Transverse colon (tissue), 4 donors: Measurements from ENCODE around the gene EFCAB8. TPM values are rescaled to one million over a fixed set of nuclear protein-coding genes. Genes with fewer than 3 reads are reported as not detected.

Experiments used
- DNase-seq: peaks from one replicate; pipeline ENCODE4 v3.0.0-alpha.2; 2019
- H3K27ac ChIP-seq, 4 donors: fragments of 200-600 bp; sonication (generic); 2 replicates each; pipeline ENCODE4 v1.5.1; 2016 to 2018; ENCODE audit warnings: inconsistent platforms in 4 of 4
- H3K27me3 ChIP-seq: fragments of 200-600 bp; sonication (generic); 2 replicates; pipeline ENCODE4 v1.5.1; 2017; ENCODE audit warnings: inconsistent platforms
- H3K36me3 ChIP-seq, 4 donors: fragments of 200-600 bp; sonication (generic); 2 replicates each; pipeline ENCODE4 v1.5.1; 2017 to 2019; ENCODE audit warnings: inconsistent platforms in 4 of 4
- H3K4me1 ChIP-seq, 4 donors: fragments of 200-600 bp; sonication (generic); 2 replicates each; pipeline ENCODE4 v1.5.1; 2017 to 2020; ENCODE audit warnings: inconsistent platforms in 4 of 4
- H3K4me3 ChIP-seq, 4 donors: fragments of 200-600 bp; sonication (generic); 1 replicate in 1 of 4; 2 replicates in 3 of 4; pipeline versions ENCODE4 v1.5.1 to v1.6.1; 2017 to 2019; ENCODE audit warnings: inconsistent platforms in 4 of 4
- H3K9me3 ChIP-seq, 2 donors: fragments of 200-600 bp; sonication (generic); 2 replicates each; pipeline ENCODE4 v1.5.1; 2017 to 2019; ENCODE audit warnings: inconsistent platforms in 2 of 2
- CTCF ChIP-seq, 5 experiments: fragments of 200-600 bp in 3 of 5; fragments of 450-650 bp in 2 of 5; sonication (generic) in 3 of 5; IDR thresholded peaks; 1 replicate in 2 of 5; 2 replicates in 3 of 5; pipeline ENCODE4 v1.5.1; 2016 to 2017; ENCODE audit warnings: antibody characterized with exemption in 5 of 5, inconsistent platforms in 3 of 5, mild to moderate bottlenecking in 2 of 5, moderate library complexity in 1 of 5
- EP300 ChIP-seq: sonication (generic); formaldehyde crosslinking; IDR thresholded peaks from one replicate; pipeline ENCODE4 v1.6.1; 2017; ENCODE audit warnings: antibody characterized with exemption, low read depth
- POLR2A ChIP-seq: fragments of 450-650 bp; IDR thresholded peaks from one replicate; pipeline ENCODE4 v1.6.1; 2016; ENCODE audit warnings: antibody characterized with exemption, mild to moderate bottlenecking, moderate library complexity
- POLR2AphosphoS5 ChIP-seq, 3 donors: sonication (generic); formaldehyde crosslinking; IDR thresholded peaks; one replicate each; pipeline ENCODE4 v1.6.1; 2016; ENCODE audit warnings: antibody characterized with exemption in 3 of 3
- WGBS, 2 donors: methylation state at CpG; one replicate each; pipeline ENCODE4 v1.1.5; 2018; ENCODE audit warnings: low coverage in 1 of 2; 5-methylcytosine and 5-hydroxymethylcytosine counted together
- in situ Hi-C, 4 donors: fragments of 200-750 bp; cut with MboI; loops; one replicate each; pipeline versions ENCODE4 v1.15.0 to v1.15.1; 2017; ENCODE audit warnings: low sequenced_read_pairs in 3 of 4, low pct_ligation_motif_present in 1 of 4, low pct_unique_long_range_greater_than_20kb in 1 of 4
- intact Hi-C: fragments of 100-400 bp; cut with DNase I; formaldehyde crosslinking; loops from one replicate; pipeline ENCODE4 v1.15.1; 2023; ENCODE audit warnings: low total_unique reads
- total RNA-seq, 4 donors: library from RNA; depleted of rRNA; stranded (reverse); fragments of >200 nt; gene quantifications; one replicate each; pipeline ENCODE4 v1.1.0, GENCODE V29; 2016

The EFCAB8 gene
- total RNA-seq, 4 donors from 2014 or later, result 0.14 TPM; not detected in 3

GRCh38 chr20:32871627-32872160, 13.0 kb downstream of the EFCAB8 start:
- WGBS, 2 donors, result 77 to 79% methylated on average over 4 of the region's 4 CpGs
- DNase-seq, result no peak
- intact Hi-C loops, result no loop called here
- Histone ChIP-seq H3K4me1 (no peaks in the 10 kb centered on the region), H3K27me3 (no peaks in the 10 kb centered on the region), H3K9me3 (no peaks in the 10 kb centered on the region), H3K36me3 (no peaks in the 10 kb centered on the region), H3K4me3 (no peak overlapping the region), H3K27ac (no peak overlapping the region)
- TF ChIP-seq EP300 (no peak), CTCF (IDR thresholded peaks at IDR 0.05) (no peak), POLR2A (no peak)
- in situ Hi-C loops, result no loop called here

- in situ Hi-C loops (no loop called here), intact Hi-C loops (no loop called here)
- H3K9me3 ChIP-seq, result no peaks in the 10 kb centered on the region
- no peak for TF ChIP-seq CTCF (IDR thresholded peaks at IDR 0.05)
- TF ChIP-seq EP300, result no peak
- DNase-seq, result no peak
- WGBS, 2 donors, result 70% methylated on average over 6 of the region's 6 CpGs; no CpG with 5 or more reads in 1 of the 2 donors
- no peak overlapping the region for H3K27ac ChIP-seq
- no peaks in the 10 kb centered on the region for H3K4me1 ChIP-seq
- H3K36me3 ChIP-seq, result no peaks in the 10 kb centered on the region
- no peak overlapping the region for H3K4me3 ChIP-seq
- H3K27me3 ChIP-seq, result no peaks in the 10 kb centered on the region
Measured at GRCh38 chr20:32872266-32872665, 13.5 kb downstream of the EFCAB8 start.

DNA sequence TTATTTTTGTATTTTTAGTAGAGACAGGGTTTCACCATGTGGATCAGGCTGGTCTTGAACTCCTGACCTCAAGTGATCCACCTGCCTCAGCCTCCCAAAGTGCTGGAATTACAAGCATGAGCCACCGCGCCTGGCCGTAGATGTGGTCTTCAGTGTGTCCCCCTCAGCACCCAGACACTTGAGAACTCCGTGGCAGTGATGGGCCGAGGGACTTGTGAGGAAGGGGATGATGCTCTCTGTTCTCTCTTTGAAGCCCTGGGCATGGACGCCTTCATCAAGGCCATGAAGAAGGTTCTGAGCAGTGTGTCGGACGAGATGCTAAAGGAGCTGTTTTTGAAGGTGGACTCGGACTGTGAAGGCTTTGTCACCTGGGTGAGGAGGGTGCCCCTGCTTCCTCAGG, 16.9 kb downstream of the EFCAB8 start:
- TF ChIP-seq CTCF (IDR thresholded peaks at IDR 0.05) (no peak), POLR2A (no peak), POLR2AphosphoS5 (IDR thresholded peaks at IDR 0.05) (no peak), EP300 (no peak)
- no peak for DNase-seq
- Histone ChIP-seq H3K36me3 (no peaks in the 10 kb centered on the region), H3K4me3 (no peak overlapping the region), H3K27ac (no peak overlapping the region), H3K4me1 (no peaks in the 10 kb centered on the region), H3K27me3 (no peaks in the 10 kb centered on the region), H3K9me3 (no peaks in the 10 kb centered on the region)
- intact Hi-C loops (no loop called here), in situ Hi-C loops (no loop called here)
- WGBS, 2 donors, result 92 to 95% methylated on average over 4 to 9 of the region's 9 CpGs

GRCh38 chr20:32877507-32877906, 18.8 kb downstream of the EFCAB8 start:
- H3K4me3 ChIP-seq, result no peak overlapping the region
- H3K27ac ChIP-seq, result peak overlapping the region in 1 of 4 donors; percentile 41
- intact Hi-C loops (no loop called here), in situ Hi-C loops (no loop called here)
- H3K27me3 ChIP-seq, result no peaks in the 10 kb centered on the region
- no peaks in the 10 kb centered on the region for H3K4me1 ChIP-seq
- no peak for DNase-seq
- WGBS, 2 donors, result 74 to 100% methylated on average over 1 to 5 of the region's 5 CpGs
- TF ChIP-seq POLR2A, result no peak
- no peaks in the 10 kb centered on the region for H3K36me3 ChIP-seq
- H3K9me3 ChIP-seq, result no peaks in the 10 kb centered on the region

DNA sequence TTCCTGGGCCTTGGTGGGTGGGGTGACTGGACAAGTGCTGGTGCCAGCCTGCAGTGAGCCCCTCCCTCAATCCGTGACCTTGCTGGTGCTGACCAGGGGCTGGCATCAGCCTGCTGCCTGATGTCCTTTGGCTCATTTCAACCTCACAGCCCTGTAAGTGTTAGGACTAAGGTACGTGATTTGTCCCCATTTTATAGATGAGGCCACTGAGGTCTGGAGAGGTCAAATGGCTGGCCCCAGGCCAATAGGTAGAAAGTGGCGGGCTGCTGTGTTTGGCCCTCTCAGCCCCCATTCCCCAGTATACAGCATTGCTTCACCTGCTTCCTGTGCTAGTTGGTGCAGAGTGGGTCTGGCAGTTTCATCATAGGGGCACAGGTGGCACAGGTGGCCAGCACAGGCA, 20.1 kb downstream of the EFCAB8 start:
- H3K9me3 ChIP-seq, result no peaks in the 10 kb centered on the region
- in situ Hi-C loops, result no loop called here
- no peak for DNase-seq
- intact Hi-C loops, result no loop called here
- H3K4me1 ChIP-seq, result no peaks in the 10 kb centered on the region
- no peak overlapping the region for H3K4me3 ChIP-seq
- WGBS, 2 donors, result 97% methylated on average over 3 of the region's 3 CpGs; no CpG with 5 or more reads in 1 of the 2 donors
- no peak overlapping the region for H3K27ac ChIP-seq
- TF ChIP-seq CTCF (IDR thresholded peaks at IDR 0.05), result no peak
- H3K27me3 ChIP-seq, result no peaks in the 10 kb centered on the region
- H3K36me3 ChIP-seq, result no peaks in the 10 kb centered on the region
